Measurements from ENCODE around the gene THAP4.

THAP4 gene

GRCh38 chr2:241637018-241637794 lies at the start of gene THAP4, which contains the start of gene ATG4B:
Gene THAP4 (minus strand): TSS chr2:241637158. CDS start chr2:241637017, 141 bp downstream.
Gene ATG4B (plus strand): TSS chr2:241637693. CDS start chr2:241637715, 22 bp downstream.
- DNase-seq (ENCODE audit: low read depth): peak; percentile 88

GRCh38 chr2:241686324-241686649 lies 49.3 kb upstream of the THAP4 start:
- no peak for DNase-seq (ENCODE audit: low read depth)

GRCh38 chr2:241680827-241681599 lies 44.1 kb upstream of the THAP4 start:
- peak; percentile 96 for DNase-seq (ENCODE audit: low read depth)

GRCh38 chr2:241680044-241680443 lies 43.1 kb upstream of the THAP4 start:
- no peak for DNase-seq (ENCODE audit: low read depth)

- no peak for DNase-seq (ENCODE audit: low read depth)
These were observed 42.0 kb upstream of the THAP4 start for GRCh38 chr2:241678784-241679540.

- DNase-seq (ENCODE audit: low read depth): no peak
These were observed 41.3 kb upstream of the THAP4 start for GRCh38 chr2:241678307-241678706.

GRCh38 chr2:241677392-241677791 lies 40.4 kb upstream of the THAP4 start:
- DNase-seq (ENCODE audit: low read depth): no peak

GRCh38 chr2:241676665-241677064 lies 39.7 kb upstream of the THAP4 start:
- DNase-seq (ENCODE audit: low read depth): no peak

GRCh38 chr2:241675885-241676284 lies 38.9 kb upstream of the THAP4 start:
- DNase-seq (ENCODE audit: low read depth): no peak

GRCh38 chr2:241673797-241674725 lies 37.1 kb upstream of the THAP4 start:
- peak; percentile 82 for DNase-seq (ENCODE audit: low read depth)

- DNase-seq (ENCODE audit: low read depth): no peak
These were observed 36.3 kb upstream of the THAP4 start for GRCh38 chr2:241673189-241673663.

GRCh38 chr2:241672243-241673188 lies 35.6 kb upstream of the THAP4 start:
- no peak for DNase-seq (ENCODE audit: low read depth)

GRCh38 chr2:241671457-241672240 lies 34.7 kb upstream of the THAP4 start:
- DNase-seq (ENCODE audit: low read depth): no peak

- no peak for DNase-seq (ENCODE audit: low read depth)
These were observed 33.6 kb upstream of the THAP4 start for GRCh38 chr2:241670333-241671110.

- no peak for DNase-seq (ENCODE audit: low read depth)
These were observed 31.9 kb upstream of the THAP4 start for GRCh38 chr2:241668839-241669238.

- no peak for DNase-seq (ENCODE audit: low read depth)
These were observed 31.4 kb upstream of the THAP4 start for GRCh38 chr2:241668354-241668753.

GRCh38 chr2:241666627-241667400 lies 29.9 kb upstream of the THAP4 start:
- no peak for DNase-seq (ENCODE audit: low read depth)

Measured in fibroblast of gingiva (primary cell).